RKO (cell line): Measurements from ENCODE around the gene PDS5A.
"Not testable (repeated sequence)": the region's sequence is repeated elsewhere in the genome, so short reads cannot be mapped to it uniquely, and the experiment has no call there.

Source experiments
- DNase-seq: peaks from one replicate; pipeline ENCODE4 v3.0.0-alpha.2; 2016; ENCODE audit warnings: low spot score

The PDS5A gene

GRCh38 chr4:39977489-39978377, at the start of gene PDS5A:
PDS5A (minus strand) TSS chr4:39977911; CDS start chr4:39976577, 1,334 bp downstream.
- peak; percentile 90 for DNase-seq

- DNase-seq: not testable (repeated sequence)
Observed at GRCh38 chr4:40024049-40024448, 46.3 kb upstream of the PDS5A start.

GRCh38 chr4:40021116-40021515, 43.4 kb upstream of the PDS5A start:
- not testable (repeated sequence) for DNase-seq

GRCh38 chr4:40020221-40020620, 42.5 kb upstream of the PDS5A start:
- DNase-seq: no peak

- no peak for DNase-seq
Observed at GRCh38 chr4:40016007-40016406, 38.3 kb upstream of the PDS5A start.

- peak; percentile 56 for DNase-seq
Observed at GRCh38 chr4:40003986-40004385, 26.3 kb upstream of the PDS5A start.

GRCh38 chr4:40000711-40001110, 23.0 kb upstream of the PDS5A start:
- no peak for DNase-seq

- no peak for DNase-seq
Observed at GRCh38 chr4:39998659-39999345, 21.1 kb upstream of the PDS5A start.

- no peak for DNase-seq
Observed at GRCh38 chr4:39996811-39997210, 19.1 kb upstream of the PDS5A start.

- DNase-seq: no peak
Observed at GRCh38 chr4:39994406-39994805, 16.7 kb upstream of the PDS5A start.

GRCh38 chr4:39989381-39989780, 11.7 kb upstream of the PDS5A start:
- not testable (repeated sequence) for DNase-seq

GRCh38 chr4:39987485-39987884, 9.8 kb upstream of the PDS5A start:
- no peak for DNase-seq

GRCh38 chr4:39978904-39979303, 1.2 kb upstream of the PDS5A start:
- no peak for DNase-seq

GRCh38 chr4:39978378-39978775, 666 bp upstream of the PDS5A start:
- no peak for DNase-seq

GRCh38 chr4:39976945-39977488, 694 bp downstream of the PDS5A start:
- DNase-seq: peak; percentile 26

GRCh38 chr4:39976141-39976944, 1.4 kb downstream of the PDS5A start:
- DNase-seq: peak; percentile 90

GRCh38 chr4:39975488-39976089, 2.1 kb downstream of the PDS5A start:
- peak; percentile 11 for DNase-seq

- DNase-seq: not testable (repeated sequence)
Observed at GRCh38 chr4:39973052-39973451, 4.7 kb downstream of the PDS5A start.

GRCh38 chr4:39970671-39971640, 6.8 kb downstream of the PDS5A start:
- DNase-seq: no peak

GRCh38 chr4:39963656-39964055, 14.1 kb downstream of the PDS5A start:
- DNase-seq: no peak
